HEK293 (cell line): ENCODE data around the gene KLRD1.

Experiments used
- CTCF ChIP-seq: fragments of 450-650 bp; formaldehyde crosslinking; IDR thresholded peaks from 2 replicates; pipeline ENCODE4 v1.5.1; 2016; ENCODE audit warnings: missing biosample characterization, missing genetic modification characterization
- GLI4 ChIP-seq: fragments of 450-650 bp; formaldehyde crosslinking; IDR thresholded peaks from 2 replicates; pipeline ENCODE4 v1.5.1; 2016; ENCODE audit warnings: missing biosample characterization, missing genetic modification characterization
- HOXA7 ChIP-seq: sonication (generic); formaldehyde crosslinking; IDR thresholded peaks from 2 replicates; pipeline ENCODE4 v1.8.1; 2022; ENCODE audit warnings: missing genetic modification reagents, borderline replicate concordance
- PBX3 ChIP-seq: sonication (generic); formaldehyde crosslinking; IDR thresholded peaks from 2 replicates; pipeline ENCODE4 v1.8.1; 2022; ENCODE audit warnings: mild to moderate bottlenecking, moderate library complexity, missing genetic modification reagents
- TCF7L2 ChIP-seq: IDR thresholded peaks from 2 replicates; pipeline ENCODE4 v1.6.1; 2011; ENCODE audit warnings: low read depth, mild to moderate bottlenecking, inconsistent platforms, low read length, moderate library complexity, borderline replicate concordance
- YY1 ChIP-seq: fragments of 450-650 bp; formaldehyde crosslinking; IDR thresholded peaks from 2 replicates; pipeline ENCODE4 v1.5.1; 2018; ENCODE audit warnings: missing biosample characterization, missing genetic modification characterization
- ZBTB20 ChIP-seq: fragments of 450-650 bp; formaldehyde crosslinking; IDR thresholded peaks from 2 replicates; pipeline ENCODE4 v1.5.1; 2016; ENCODE audit warnings: missing biosample characterization, missing genetic modification characterization
- ZBTB21 ChIP-seq: fragments of 450-650 bp; formaldehyde crosslinking; IDR thresholded peaks from 2 replicates; pipeline ENCODE4 v1.5.1; 2017; ENCODE audit warnings: missing biosample characterization, missing genetic modification characterization
- ZNF391 ChIP-seq: fragments of 450-650 bp; formaldehyde crosslinking; IDR thresholded peaks from 2 replicates; pipeline ENCODE4 v1.5.1; 2016; ENCODE audit warnings: low read depth, missing biosample characterization, missing genetic modification characterization, borderline replicate concordance
- ZNF664 ChIP-seq: fragments of 450-650 bp; formaldehyde crosslinking; IDR thresholded peaks from 2 replicates; pipeline ENCODE4 v1.5.1; 2016; ENCODE audit warnings: missing biosample characterization, missing genetic modification characterization

- TF ChIP-seq CTCF (no peak), TCF7L2 (no peak), YY1 (no peak), PBX3 (CRISPR knock-in tag) (no peak), HOXA7 (CRISPR knock-in tag) (no peak), GLI4 (tag by site-specific recombination) (no peak), ZBTB21 (tag by site-specific recombination) (no peak), ZNF391 (tag by site-specific recombination) (no peak), ZBTB20 (tag by site-specific recombination) (peak; percentile 96), ZNF664 (tag by site-specific recombination) (no peak)
Measured at GRCh38 chr12:10363914-10364814, 56.5 kb downstream of the KLRD1 start.
